GM19239 (cell line): ENCODE results near the gene COMMD1.
"Not testable (repeated sequence)": the region's sequence is repeated elsewhere in the genome, so short reads cannot be mapped to it uniquely, and the experiment has no call there.

Source experiments
- DNase-seq: peaks from one replicate; pipeline ENCODE4 v3.0.0; 2011; ENCODE audit warnings: low spot score; ENCODE audit not compliant: insufficient read length
- FAIRE-seq: peaks from 2 replicates; lab custom pipeline; 2011; peaks lifted over from hg19 to GRCh38; lab: Jason Lieb, UNC

Gene COMMD1

DNA sequence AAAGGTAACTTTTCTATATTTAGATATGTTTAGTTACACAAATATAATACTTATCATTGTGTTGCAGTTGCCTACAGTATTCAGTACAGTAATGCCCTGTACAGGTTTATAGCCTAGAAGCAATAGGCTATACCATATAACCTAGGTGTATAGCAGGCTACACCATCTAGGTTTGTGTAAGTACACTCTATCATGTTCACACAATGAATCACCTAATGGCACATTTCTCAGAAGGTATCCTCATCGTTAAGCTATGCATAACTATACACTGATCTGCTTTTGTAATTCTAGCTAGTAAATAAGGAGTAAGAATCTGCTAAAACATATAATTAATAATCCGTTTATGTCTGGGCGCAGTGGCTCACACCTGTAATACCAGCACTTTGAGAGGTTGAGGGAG lies 102.1 kb downstream of the COMMD1 start:
- FAIRE-seq: no peak
- no peak for DNase-seq

DNA sequence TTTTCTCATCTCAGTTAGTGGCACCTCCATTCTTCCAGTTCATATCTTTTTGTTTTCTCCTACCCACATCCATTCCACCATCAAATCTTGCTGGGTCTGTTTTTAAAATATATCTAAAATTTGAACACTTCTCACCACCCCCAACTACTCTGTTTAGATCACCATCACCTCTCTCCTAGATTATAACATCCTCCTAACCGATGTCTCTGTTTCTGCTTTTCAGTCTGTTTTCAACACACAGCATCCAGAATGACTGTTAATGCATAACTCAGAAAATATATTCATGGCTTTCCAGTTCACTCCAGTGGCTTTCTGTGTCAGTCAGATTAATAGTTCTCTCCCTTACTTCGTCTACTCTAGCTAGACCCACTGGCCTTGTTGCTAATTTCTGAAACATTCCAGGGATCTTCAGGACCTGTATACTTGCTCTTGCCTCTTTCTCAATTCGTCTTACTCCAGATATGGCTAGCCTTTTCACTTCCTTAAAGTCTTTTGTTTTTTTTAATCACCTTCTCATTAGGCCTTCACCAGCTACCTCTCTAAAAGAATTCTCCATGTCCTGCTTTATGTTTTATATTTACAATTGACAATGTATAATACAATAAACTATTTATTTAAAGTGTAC lies 105.3 kb downstream of the COMMD1 start:
- DNase-seq (no peak), FAIRE-seq (peak; percentile 82)

GRCh38 chr2:62013641-62014040 lies 108.2 kb downstream of the COMMD1 start:
- DNase-seq (no peak), FAIRE-seq (no peak)

- no peak for DNase-seq
- FAIRE-seq: no peak
Observed at GRCh38 chr2:62014102-62014501, 108.6 kb downstream of the COMMD1 start.

DNA sequence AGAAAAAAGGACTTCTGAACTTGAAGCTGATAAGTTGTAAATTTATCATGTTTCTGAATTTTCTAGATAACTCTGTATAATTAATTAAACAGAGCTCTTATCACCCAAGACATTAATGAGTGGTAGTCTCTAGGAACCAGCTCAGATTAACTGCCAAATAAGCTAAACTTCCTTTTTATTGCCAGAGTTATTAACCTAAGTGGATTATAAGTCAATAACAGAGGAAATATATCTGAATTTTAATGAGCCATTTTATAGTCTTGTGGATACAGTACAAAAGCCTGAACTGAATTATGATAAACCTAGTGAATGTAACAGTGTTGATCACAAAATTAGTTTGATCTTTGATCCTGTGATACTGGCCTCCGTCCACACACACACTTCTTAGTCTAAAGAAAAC lies 111.5 kb downstream of the COMMD1 start:
- DNase-seq (no peak), FAIRE-seq (no peak)

DNA sequence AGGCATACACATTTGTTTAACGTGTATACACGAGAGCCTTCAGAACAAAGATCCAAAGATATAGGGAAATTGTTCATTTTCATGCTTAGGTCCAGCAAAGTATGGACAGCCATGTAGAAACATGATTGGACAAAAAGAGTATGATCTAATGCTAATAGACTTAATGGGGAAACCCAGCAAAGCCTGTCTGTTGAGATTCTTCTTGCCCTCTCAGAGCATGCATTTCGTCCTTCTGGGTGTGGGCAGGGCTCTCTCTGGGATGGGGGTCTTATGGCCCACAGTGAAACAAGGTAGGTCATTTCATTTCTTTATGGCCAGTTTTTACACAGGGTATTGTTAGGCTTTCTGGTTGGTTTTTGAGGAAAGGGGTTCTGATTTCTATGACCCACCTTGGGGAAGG lies 124.4 kb downstream of the COMMD1 start:
- FAIRE-seq: peak; percentile 56
- no peak for DNase-seq

- FAIRE-seq (no peak), DNase-seq (no peak)
Observed at GRCh38 chr2:62030902-62031301, 125.4 kb downstream of the COMMD1 start.

GRCh38 chr2:62032096-62032495 lies 126.6 kb downstream of the COMMD1 start:
- no peak for DNase-seq
- FAIRE-seq: peak; percentile 90

GRCh38 chr2:62034715-62035114 lies 129.2 kb downstream of the COMMD1 start:
- DNase-seq: no peak
- FAIRE-seq: no peak

DNA sequence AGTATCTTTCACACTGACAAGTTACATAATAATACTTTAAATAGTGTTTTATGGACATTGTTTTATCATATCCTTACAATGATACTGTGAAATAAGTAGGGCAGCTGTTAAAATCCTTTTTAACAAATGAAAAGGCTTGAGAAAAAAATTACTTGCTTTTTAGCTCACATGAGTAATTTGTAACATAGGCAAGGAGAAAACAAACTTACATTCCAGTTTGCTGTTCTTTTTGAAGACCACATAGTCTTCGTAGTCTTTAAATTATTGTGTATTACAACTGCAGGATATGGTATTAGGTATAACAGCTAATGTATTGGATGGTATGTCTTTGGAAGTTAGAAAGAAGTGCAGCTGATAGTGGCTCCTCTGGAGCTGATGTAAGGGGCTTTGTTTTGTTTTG lies 130.8 kb downstream of the COMMD1 start:
- FAIRE-seq (no peak), DNase-seq (no peak)

GRCh38 chr2:62036761-62037250 lies 131.3 kb downstream of the COMMD1 start:
- FAIRE-seq (no peak), DNase-seq (no peak)

DNA sequence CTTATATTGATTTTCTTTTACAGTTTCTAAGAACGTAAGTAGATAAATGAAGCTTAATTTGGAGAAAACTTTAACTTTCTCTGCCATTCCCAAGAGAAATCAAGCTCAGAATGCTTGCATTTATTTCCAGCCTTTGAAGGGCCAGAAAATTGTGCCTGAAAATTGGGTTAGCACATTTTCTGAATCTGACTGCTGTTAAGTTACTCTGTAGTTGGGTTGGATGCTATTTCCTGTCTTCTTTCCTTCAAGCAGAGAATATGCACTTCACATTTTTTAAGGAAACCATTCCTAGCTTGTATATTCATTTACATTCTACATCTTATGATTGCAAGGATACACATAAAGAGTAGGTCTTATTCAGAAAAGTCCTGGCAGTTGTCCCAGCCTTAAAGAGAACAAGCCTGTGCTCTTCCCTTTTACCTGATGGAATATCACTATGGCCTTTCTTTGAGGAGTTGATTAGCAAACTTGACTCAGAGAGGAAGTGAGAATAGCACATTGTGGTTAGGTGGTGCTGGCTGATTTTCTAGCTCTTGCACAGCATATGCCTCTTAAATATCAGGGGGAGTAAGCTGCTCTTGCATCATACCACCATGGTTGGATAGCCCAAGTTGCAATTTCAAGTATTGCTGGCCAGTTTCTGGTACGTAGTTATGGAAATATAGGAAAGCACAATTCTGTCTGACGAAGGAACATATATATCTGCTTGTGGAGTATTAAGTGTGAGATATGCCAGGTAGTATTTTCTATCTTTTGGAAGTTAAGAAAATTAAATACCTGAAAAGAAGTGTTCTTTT lies 133.7 kb downstream of the COMMD1 start:
- peak; percentile 82 for DNase-seq

GRCh38 chr2:62040926-62041325 lies 135.5 kb downstream of the COMMD1 start:
- no peak for DNase-seq
- FAIRE-seq: no peak

More for the DNA sequence above, 133.7 kb downstream of the COMMD1 start:
- peak; percentile 96 for FAIRE-seq

DNA sequence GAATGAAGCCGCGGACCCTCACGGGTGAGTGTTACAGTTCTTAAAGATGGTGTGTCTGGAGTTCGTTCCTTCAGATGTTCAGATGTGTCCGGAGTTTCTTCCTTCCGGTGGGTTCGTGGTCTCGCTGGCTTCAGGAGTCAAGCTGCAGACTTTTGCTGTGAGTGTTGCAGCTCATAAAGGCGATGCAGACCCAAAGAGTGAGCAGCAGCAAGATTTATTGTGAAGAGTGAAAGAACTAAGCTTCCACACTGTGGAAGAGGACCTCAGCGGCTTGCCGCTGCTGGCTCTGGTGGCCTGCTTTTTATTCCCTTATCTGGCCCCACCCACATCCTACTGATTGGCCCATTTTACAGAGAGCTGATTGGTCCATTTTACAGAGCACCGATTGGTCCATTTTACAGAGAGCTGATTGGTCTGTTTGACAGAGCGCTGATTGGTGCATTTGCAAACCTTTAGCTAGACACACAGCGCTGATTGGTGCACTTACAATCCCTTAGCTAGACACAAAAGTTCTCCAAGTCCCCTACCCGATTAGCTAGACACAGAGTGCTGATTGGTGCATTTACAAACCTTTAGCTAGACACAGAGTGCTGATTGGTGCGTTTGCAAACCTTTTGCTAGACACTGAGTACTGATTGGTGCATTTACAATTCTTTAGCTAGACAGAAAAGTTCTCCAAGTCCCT lies 136.4 kb downstream of the COMMD1 start:
- not testable (repeated sequence) for DNase-seq, FAIRE-seq

- DNase-seq (no peak), FAIRE-seq (no peak)
Observed at GRCh38 chr2:62042400-62042799, 136.9 kb downstream of the COMMD1 start.

DNA sequence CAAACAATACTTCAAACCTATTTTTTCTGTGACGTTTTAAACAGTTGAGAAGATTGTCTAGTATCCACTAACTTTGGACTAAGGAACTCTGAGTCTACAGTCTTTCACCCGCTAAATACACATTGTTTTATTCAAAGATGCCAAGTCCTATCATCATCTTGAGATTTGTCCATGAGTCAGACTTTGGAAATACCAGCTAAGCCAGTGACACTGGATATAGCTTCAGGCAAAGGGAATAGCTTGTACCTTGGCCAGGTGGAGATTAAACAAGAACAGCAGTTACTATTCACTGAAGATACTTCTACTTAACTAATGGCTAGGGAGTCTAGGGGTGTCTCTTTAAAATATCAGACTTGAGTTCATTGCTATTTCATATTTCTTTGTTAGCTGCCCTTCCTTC lies 137.5 kb downstream of the COMMD1 start:
- no peak for FAIRE-seq
- no peak for DNase-seq

GRCh38 chr2:62045017-62045543 lies 139.6 kb downstream of the COMMD1 start:
- FAIRE-seq: no peak
- no peak for DNase-seq

DNA sequence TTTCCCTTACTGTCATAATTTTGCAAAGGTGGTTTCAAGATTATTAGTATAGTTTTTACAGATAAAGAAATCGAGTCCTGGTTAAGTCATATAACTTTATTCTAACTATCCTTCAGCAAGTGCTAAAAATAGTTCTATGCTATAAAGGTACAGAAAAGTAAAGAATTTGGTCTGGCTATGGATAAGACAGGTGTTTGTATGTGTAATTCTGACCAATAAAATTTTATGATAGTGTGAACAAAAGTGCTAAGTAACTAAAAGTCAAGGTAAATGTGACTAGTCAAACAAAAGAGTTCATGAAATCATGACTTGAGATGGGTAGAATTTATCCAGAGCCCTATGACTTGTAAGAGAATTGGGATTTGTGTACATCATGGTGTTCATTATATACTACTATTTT lies 140.7 kb downstream of the COMMD1 start:
- FAIRE-seq (no peak), DNase-seq (no peak)

GRCh38 chr2:62050456-62051045 lies 145.1 kb downstream of the COMMD1 start:
- peak; percentile 82 for FAIRE-seq

DNA sequence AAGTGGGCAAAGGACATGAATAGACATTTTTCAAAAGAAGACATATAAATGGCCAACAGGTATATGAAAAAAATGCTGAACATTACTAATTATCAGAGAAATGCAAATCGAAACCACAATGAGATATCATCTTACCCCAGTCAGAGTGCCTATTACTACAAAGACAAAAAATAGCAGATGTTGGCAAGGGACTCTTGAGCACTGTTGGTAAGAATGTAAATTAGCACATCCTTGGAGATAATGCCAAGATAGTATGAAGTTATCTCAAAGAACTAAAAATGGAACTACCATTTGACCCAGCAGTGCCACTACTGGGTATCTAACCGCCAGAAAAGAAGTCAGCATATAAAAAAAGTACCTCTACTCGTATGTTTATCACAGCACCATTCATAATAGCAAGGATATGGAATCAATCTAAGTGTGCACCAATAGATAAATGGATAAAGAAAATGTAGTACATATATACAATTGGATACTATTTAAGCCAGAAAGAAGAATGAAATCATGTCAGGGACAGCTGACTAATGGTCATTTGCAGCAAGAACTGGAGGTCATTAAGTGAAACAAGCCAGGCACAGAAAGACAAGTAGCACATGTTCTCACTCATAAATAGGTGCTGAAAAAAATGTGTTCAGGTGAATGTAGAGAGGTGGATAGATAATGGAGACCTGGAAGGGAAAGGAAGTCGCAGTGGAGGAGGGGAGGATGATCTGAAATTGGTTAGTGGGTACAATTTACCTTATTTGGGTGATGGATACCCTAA lies 148.7 kb downstream of the COMMD1 start:
- FAIRE-seq (peak; percentile 75), DNase-seq (no peak)

More at GRCh38 chr2:62050456-62051045, 145.1 kb downstream of the COMMD1 start:
- DNase-seq: no peak
